HL-60/S4 treated with retinoic acid at 250 ng/mL for 4 days and 3 days (cell line): ENCODE data around the gene SLC38A10.
"Not testable (repeated sequence)": the region's sequence is repeated elsewhere in the genome, so short reads cannot be mapped to it uniquely, and the experiment has no call there.

ENCODE experiments used
- in situ Hi-C: fragments of 300-500 bp; cut with MboI; formaldehyde crosslinking; loops from 2 replicates; pipeline ENCODE4 v1.7.0; 2022; ENCODE audit warnings: low sequenced_read_pairs

SLC38A10 gene

GRCh38 chr17:81233811-81234505 lies 61.1 kb downstream of the SLC38A10 start:
- in situ Hi-C loops, result no loop called here

- in situ Hi-C loops, result no loop called here
Observed at GRCh38 chr17:81233316-81233715, 61.8 kb downstream of the SLC38A10 start.

- in situ Hi-C loops, result no loop called here
Observed at GRCh38 chr17:81232616-81233241, 62.4 kb downstream of the SLC38A10 start.

GRCh38 chr17:81231766-81232581 lies 63.1 kb downstream of the SLC38A10 start:
- in situ Hi-C loops, result no loop called here

GRCh38 chr17:81231121-81231645 lies 63.9 kb downstream of the SLC38A10 start:
- in situ Hi-C loops, result no loop called here

GRCh38 chr17:81230043-81230820 lies 64.9 kb downstream of the SLC38A10 start:
- in situ Hi-C loops, result no loop called here

- in situ Hi-C loops, result no loop called here
Observed at GRCh38 chr17:81229666-81229920, 65.5 kb downstream of the SLC38A10 start.

GRCh38 chr17:81228834-81229665 lies 66.1 kb downstream of the SLC38A10 start:
- in situ Hi-C loops, result no loop called here

GRCh38 chr17:81228420-81228819 lies 66.7 kb downstream of the SLC38A10 start:
- in situ Hi-C loops, result no loop called here

GRCh38 chr17:81227630-81228029 lies 67.5 kb downstream of the SLC38A10 start:
- in situ Hi-C loops, result not testable (repeated sequence)

- in situ Hi-C loops, result no loop called here
Observed at GRCh38 chr17:81223762-81224130, 71.4 kb downstream of the SLC38A10 start.

- in situ Hi-C loops, result no loop called here
Observed at GRCh38 chr17:81222906-81223761, 72.0 kb downstream of the SLC38A10 start, which contains the start of gene CEP131. Gene CEP131, minus strand, starts transcription at chr17:81222965. Its CDS starts 2,909 bp downstream, at chr17:81220056.

GRCh38 chr17:81222620-81222905 lies 72.5 kb downstream of the SLC38A10 start:
- in situ Hi-C loops, result no loop called here

GRCh38 chr17:81221842-81222619 lies 73.1 kb downstream of the SLC38A10 start:
- in situ Hi-C loops, result no loop called here

- in situ Hi-C loops, result no loop called here
Observed at GRCh38 chr17:81221371-81221841, 73.7 kb downstream of the SLC38A10 start.

- in situ Hi-C loops, result no loop called here
Observed at GRCh38 chr17:81219476-81220180, 75.5 kb downstream of the SLC38A10 start.

- in situ Hi-C loops, result no loop called here
Observed at GRCh38 chr17:81218991-81219390, 76.1 kb downstream of the SLC38A10 start.

GRCh38 chr17:81218459-81218858 lies 76.6 kb downstream of the SLC38A10 start:
- in situ Hi-C loops, result no loop called here
